HepG2 (cell line): Measurements from ENCODE around the gene HS3ST3A1. TPM values are rescaled to one million over a fixed set of nuclear protein-coding genes. Genes with fewer than 3 reads are reported as not detected.

ENCODE experiments used
- ATAC-seq: fragments of 200-7000 bp; cut with Tn5 transposase; 3 replicates; pipeline ENCODE4 v1.9.1; 2020; ENCODE audit warnings: mild to moderate bottlenecking, moderate library complexity
- BruUV-seq: library from RNA; stranded (reverse); fragments of 400-500 nt; replicated peaks from 2 replicates; lab custom pipeline; 2021; lab: Mats Ljungman, UMichigan
- CTCF ChIA-PET: fragments of 300-600 bp; formaldehyde crosslinking; extraction: SDS; loops from one replicate; lab custom pipeline; 2021; ENCODE audit warnings: low total read pairs, inconsistent platforms, low intra/inter-chr PET ratio; lab: Yijun Ruan, JAX
- POLR2A ChIA-PET: fragments of 350-600 bp; sonication (Branson Sonifier 250); formaldehyde crosslinking; loops from one replicate; lab custom pipeline; 2020; ENCODE audit warnings: antibody characterized with exemption, inconsistent platforms; lab: Yijun Ruan, JAX
- DNase-seq: peaks from one replicate; pipeline ENCODE4 v3.0.0-alpha.2; 2015; ENCODE audit warnings: low spot score
- FAIRE-seq: peaks from 3 replicates; lab custom pipeline; 2011; peaks lifted over from hg19 to GRCh38; lab: Jason Lieb, UNC
- H2AFZ ChIP-seq: one replicate; pipeline ENCODE4 v1.6.1; 2011; ENCODE audit warnings: low read length, inconsistent platforms
- H3K27ac ChIP-seq: fragments of 300-600 bp; 3 replicates; pipeline ENCODE4 v1.8.0; 2011; ENCODE audit warnings: mixed run types, mild to moderate bottlenecking, mixed read lengths, low read length, inconsistent platforms; ENCODE audit not compliant: insufficient read depth; ENCODE audit errors: extremely low read length
- H3K27me3 ChIP-seq, 2 experiments: fragments of 200-600 bp in 1 of 2; 2 replicates in 1 of 2; 3 replicates in 1 of 2; pipeline versions ENCODE4 v1.6.0 to v1.8.0; 2011; ENCODE audit warnings: low read length in 2 of 2, mild to moderate bottlenecking in 2 of 2, moderate library complexity in 2 of 2, inconsistent platforms in 1 of 2; ENCODE audit not compliant: insufficient read depth in 2 of 2, control insufficient read depth in 1 of 2
- H3K36me3 ChIP-seq, 2 experiments: fragments of 200-600 bp in 1 of 2; replicated peaks in 1 of 2; 2 replicates in 1 of 2; 3 replicates in 1 of 2; pipeline versions ENCODE4 v1.5.1 to v1.8.0; 2011; ENCODE audit warnings: low read length in 2 of 2, inconsistent platforms in 1 of 2; ENCODE audit not compliant: insufficient read depth in 2 of 2, control insufficient read depth in 1 of 2
- H3K4me1 ChIP-seq: 2 replicates; pipeline ENCODE4 v1.5.1; 2012; ENCODE audit warnings: low read length, inconsistent platforms; ENCODE audit not compliant: insufficient read depth
- H3K4me2 ChIP-seq: 2 replicates; pipeline ENCODE4 v1.6.0; 2011; ENCODE audit warnings: low read depth, low read length, inconsistent platforms
- H3K4me3 ChIP-seq, 3 experiments: fragments of 200-600 bp in 1 of 3; sonication (generic), shearing (Covaris generic) in 1 of 3; replicated peaks in 1 of 3; 2 replicates each; pipeline ENCODE4 v1.5.1; 2011 to 2016; ENCODE audit warnings: low read length in 3 of 3, inconsistent platforms in 2 of 3, low read depth in 2 of 3, mild to moderate bottlenecking in 2 of 3, control low read depth in 1 of 3, mixed read lengths in 1 of 3; ENCODE audit not compliant: insufficient read depth in 1 of 3
- H3K79me2 ChIP-seq: one replicate; pipeline ENCODE4 v1.6.1; 2011; ENCODE audit warnings: low read length, inconsistent platforms; ENCODE audit not compliant: insufficient read depth
- H3K9ac ChIP-seq: 2 replicates; pipeline ENCODE4 v1.6.0; 2011; ENCODE audit warnings: mild to moderate bottlenecking, low read depth, low read length, inconsistent platforms; ENCODE audit not compliant: insufficient read depth
- H3K9me3 ChIP-seq: 2 replicates; pipeline ENCODE4 v1.5.1; 2012; ENCODE audit warnings: mild to moderate bottlenecking, low read length
- H4K20me1 ChIP-seq: 2 replicates; pipeline ENCODE4 v1.6.0; 2011; ENCODE audit warnings: inconsistent platforms, mild to moderate bottlenecking, low read length, moderate library complexity; ENCODE audit not compliant: insufficient read depth
- BRD4 ChIP-seq: sonication (generic); formaldehyde crosslinking; IDR thresholded peaks from 2 replicates; pipeline ENCODE4 v1.4.0; 2020; ENCODE audit warnings: missing genetic modification reagents
- CBX5 ChIP-seq: sonication (generic); formaldehyde crosslinking; IDR thresholded peaks from 2 replicates; pipeline ENCODE4 v1.4.0; 2020; ENCODE audit warnings: missing genetic modification reagents, borderline replicate concordance
- CCAR2 ChIP-seq: fragments of 200-400 bp; formaldehyde crosslinking; optimal IDR thresholded peaks from 2 replicates; pipeline ENCODE3; 2018; ENCODE audit warnings: low read depth, mild to moderate bottlenecking, low read length, moderate library complexity
- FOXM1 ChIP-seq: sonication (generic); formaldehyde crosslinking; IDR thresholded peaks from 2 replicates; pipeline ENCODE4 v1.5.0; 2020; ENCODE audit warnings: missing genetic modification reagents
- GATA4 ChIP-seq: sonication (generic); IDR thresholded peaks from 2 replicates; pipeline ENCODE4 v1.6.1; 2016; ENCODE audit warnings: antibody characterized with exemption, low read depth, borderline replicate concordance
- GATAD2A ChIP-seq: IDR thresholded peaks from 2 replicates; pipeline ENCODE4 v1.6.1; 2016
- HDAC1 ChIP-seq: sonication (generic); formaldehyde crosslinking; IDR thresholded peaks from 2 replicates; pipeline ENCODE4 v1.5.1; 2020; ENCODE audit warnings: mild to moderate bottlenecking, missing genetic modification reagents
- NBN ChIP-seq: fragments of 450-650 bp; conservative IDR thresholded peaks from 2 replicates; pipeline ENCODE4 v1.6.1; 2017
- NR2F2 ChIP-seq: IDR thresholded peaks from 2 replicates; pipeline ENCODE4 v1.6.1; 2012; ENCODE audit warnings: low read depth, inconsistent platforms, borderline replicate concordance
- RFXAP ChIP-seq: sonication (generic); formaldehyde crosslinking; IDR thresholded peaks from 2 replicates; pipeline ENCODE4 v1.4.0; 2020; ENCODE audit warnings: missing genetic modification reagents, borderline replicate concordance
- SRSF1 ChIP-seq: fragments of 200-400 bp; formaldehyde crosslinking; optimal IDR thresholded peaks from 2 replicates; pipeline ENCODE3; 2017; ENCODE audit warnings: mild to moderate bottlenecking, low read depth, low read length, moderate library complexity
- TCF12 ChIP-seq, 2 experiments: fragments of 450-650 bp in 1 of 2; sonication (generic) in 1 of 2; formaldehyde crosslinking in 1 of 2; IDR thresholded peaks; 2 replicates each; pipeline versions ENCODE4 v1.6.1 to v1.8.0; 2017 to 2022; ENCODE audit warnings: antibody characterized with exemption in 1 of 2, mild to moderate bottlenecking in 1 of 2, missing genetic modification reagents in 1 of 2, moderate library complexity in 1 of 2
- ZNF569 ChIP-seq: sonication (generic); formaldehyde crosslinking; IDR thresholded peaks from 2 replicates; pipeline ENCODE4 v1.5.0; 2020; ENCODE audit warnings: mild to moderate bottlenecking, missing genetic modification reagents, moderate library complexity, borderline replicate concordance
- ZNF615 ChIP-seq: sonication (generic); formaldehyde crosslinking; IDR thresholded peaks from 2 replicates; pipeline ENCODE4 v1.5.0; 2020; ENCODE audit warnings: mild to moderate bottlenecking, missing genetic modification reagents, borderline replicate concordance
- ZNF672 ChIP-seq: sonication (generic); formaldehyde crosslinking; IDR thresholded peaks from 2 replicates; pipeline ENCODE4 v1.8.1; 2022; ENCODE audit warnings: missing genetic modification reagents
- WGBS: methylation state at CpG from one replicate; pipeline ENCODE4 v1.1.6; 2017; ENCODE audit warnings: low lambda C conversion rate; 5-methylcytosine and 5-hydroxymethylcytosine counted together
- in situ Hi-C: cut with HindIII; loops from 2 replicates; pipeline ENCODE4 v1.10.0; 2017; ENCODE audit warnings: low pct_unique_long_range_greater_than_20kb; ENCODE audit not compliant: extremely low pct_ligation_motif_present
- intact Hi-C: fragments of 100-400 bp; cut with micrococcal nuclease; formaldehyde crosslinking; loops from one replicate; pipeline ENCODE4 v1.10.0; 2022; ENCODE audit not compliant: unreplicated experiment
- polyA plus RNA-seq, 8 experiments: library from polyadenylated mRNA; depleted of rRNA in 3 of 8; stranded (reverse) in 7 of 8; unstranded in 1 of 8; fragments of >200 nt; fragmentation: Illumina TruSeq in 4 of 8; extraction: Trizol in 4 of 8; gene quantifications; 2 replicates each; pipeline versions ENCODE4 v1.2.1 to v1.2.3, GENCODE V29; 2011 to 2016; ENCODE audit warnings: low read depth in 4 of 8, missing spikeins in 1 of 8, mixed read lengths in 1 of 8; ENCODE audit not compliant: insufficient read depth in 1 of 8
- total RNA-seq, 5 experiments: library from RNA; depleted of rRNA; stranded (reverse); fragments of >200 nt; fragmentation: Illumina TruSeq; extraction: Trizol; gene quantifications; 2 replicates each; pipeline ENCODE4 v1.2.3, GENCODE V29; 2016; ENCODE audit warnings: low read depth in 1 of 5
- TF ChIP-seq, protein P1 (sequence below): sonication (generic); formaldehyde crosslinking; IDR thresholded peaks from 2 replicates; pipeline ENCODE4 v1.4.0; 2020; ENCODE audit warnings: missing genetic modification reagents
- TF ChIP-seq, protein P2 (sequence below): sonication (generic); formaldehyde crosslinking; IDR thresholded peaks from 2 replicates; pipeline ENCODE4 v1.5.0; 2020; ENCODE audit warnings: mild to moderate bottlenecking, missing genetic modification reagents, borderline replicate concordance

The HS3ST3A1 gene
- total and polyA plus RNA-seq, 2 of the 13 experiments (the other 11 are each of a cell fraction or from before 2014, with no cell fraction given), result 1.3 to 3.5 TPM

DNA sequence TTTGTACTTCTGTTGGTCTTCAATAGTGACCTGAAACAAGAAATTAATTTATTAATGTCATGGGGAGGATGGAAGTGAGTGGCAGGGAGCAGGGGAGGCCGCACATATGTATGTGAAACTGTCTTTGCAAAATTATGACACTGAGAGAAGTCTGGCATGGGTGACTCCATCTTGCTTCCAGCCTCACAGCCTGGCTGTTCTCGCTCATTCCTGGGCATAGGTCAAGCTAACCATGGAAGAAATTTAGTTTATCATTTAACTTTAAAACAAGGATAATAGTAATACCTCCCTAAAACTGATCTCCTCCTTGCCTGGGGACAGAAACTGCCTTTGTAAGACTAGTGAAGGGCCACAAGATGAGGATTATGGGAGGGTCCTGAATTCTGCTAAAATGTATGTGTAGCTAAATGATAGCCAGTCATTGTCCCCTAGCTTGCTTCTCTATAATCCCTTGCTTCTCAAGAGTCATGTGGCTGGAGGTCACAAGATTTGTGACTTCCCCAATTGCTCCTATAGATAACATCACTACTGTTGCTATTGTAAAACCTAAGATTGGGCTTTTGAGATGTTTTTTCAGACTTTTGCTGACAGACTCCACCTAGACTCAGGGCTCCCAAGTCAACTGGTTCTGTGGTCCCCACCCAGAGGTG is 126.0 kb downstream of the HS3ST3A1 start (continued):
- TF ChIP-seq GATAD2A (no peak), NBN (no peak), CCAR2 (no peak), ZNF615 (CRISPR knock-in tag) (no peak), ZNF569 (CRISPR knock-in tag) (no peak), FOXM1 (CRISPR knock-in tag) (no peak), BRD4 (CRISPR knock-in tag) (no peak)
- TF ChIP-seq, protein P1, sequence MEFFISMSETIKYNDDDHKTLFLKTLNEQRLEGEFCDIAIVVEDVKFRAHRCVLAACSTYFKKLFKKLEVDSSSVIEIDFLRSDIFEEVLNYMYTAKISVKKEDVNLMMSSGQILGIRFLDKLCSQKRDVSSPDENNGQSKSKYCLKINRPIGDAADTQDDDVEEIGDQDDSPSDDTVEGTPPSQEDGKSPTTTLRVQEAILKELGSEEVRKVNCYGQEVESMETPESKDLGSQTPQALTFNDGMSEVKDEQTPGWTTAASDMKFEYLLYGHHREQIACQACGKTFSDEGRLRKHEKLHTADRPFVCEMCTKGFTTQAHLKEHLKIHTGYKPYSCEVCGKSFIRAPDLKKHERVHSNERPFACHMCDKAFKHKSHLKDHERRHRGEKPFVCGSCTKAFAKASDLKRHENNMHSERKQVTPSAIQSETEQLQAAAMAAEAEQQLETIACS, result no peak

DNA sequence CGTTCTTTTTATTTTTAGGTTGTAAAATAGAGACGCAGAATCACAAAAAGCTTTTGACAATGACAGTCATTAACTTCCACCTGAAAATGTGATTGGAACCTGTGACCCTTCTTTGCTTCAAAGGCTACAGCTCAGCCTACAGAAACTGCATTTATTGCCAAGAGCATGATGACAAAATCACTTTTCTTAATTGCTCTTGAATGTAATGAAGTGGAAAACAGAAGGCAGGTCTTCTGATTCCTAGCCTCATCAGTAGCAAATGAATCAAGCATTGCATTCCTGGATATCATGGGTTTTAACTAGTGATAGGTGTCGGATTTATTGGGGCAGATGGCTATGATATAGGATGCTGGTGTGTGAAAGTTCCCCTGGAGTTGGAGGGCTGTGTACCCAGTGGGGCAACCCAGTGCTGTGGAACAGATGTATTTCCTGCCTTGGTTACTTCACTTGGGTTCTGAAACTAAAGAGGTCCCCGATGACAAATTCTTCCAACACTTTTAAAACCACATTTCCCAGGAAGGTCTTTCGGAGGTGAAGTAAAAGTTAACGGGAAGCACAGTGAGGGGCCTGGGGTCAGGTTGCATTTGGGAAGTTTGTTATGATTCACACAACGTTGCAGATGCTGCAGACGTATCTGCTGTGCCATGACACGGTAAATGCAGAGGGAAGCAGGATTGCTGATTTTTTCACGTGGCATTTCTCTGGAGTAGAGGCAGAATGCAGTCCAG is 127.5 kb downstream of the HS3ST3A1 start:
- no peak for ATAC-seq
- TF ChIP-seq, protein P2, sequence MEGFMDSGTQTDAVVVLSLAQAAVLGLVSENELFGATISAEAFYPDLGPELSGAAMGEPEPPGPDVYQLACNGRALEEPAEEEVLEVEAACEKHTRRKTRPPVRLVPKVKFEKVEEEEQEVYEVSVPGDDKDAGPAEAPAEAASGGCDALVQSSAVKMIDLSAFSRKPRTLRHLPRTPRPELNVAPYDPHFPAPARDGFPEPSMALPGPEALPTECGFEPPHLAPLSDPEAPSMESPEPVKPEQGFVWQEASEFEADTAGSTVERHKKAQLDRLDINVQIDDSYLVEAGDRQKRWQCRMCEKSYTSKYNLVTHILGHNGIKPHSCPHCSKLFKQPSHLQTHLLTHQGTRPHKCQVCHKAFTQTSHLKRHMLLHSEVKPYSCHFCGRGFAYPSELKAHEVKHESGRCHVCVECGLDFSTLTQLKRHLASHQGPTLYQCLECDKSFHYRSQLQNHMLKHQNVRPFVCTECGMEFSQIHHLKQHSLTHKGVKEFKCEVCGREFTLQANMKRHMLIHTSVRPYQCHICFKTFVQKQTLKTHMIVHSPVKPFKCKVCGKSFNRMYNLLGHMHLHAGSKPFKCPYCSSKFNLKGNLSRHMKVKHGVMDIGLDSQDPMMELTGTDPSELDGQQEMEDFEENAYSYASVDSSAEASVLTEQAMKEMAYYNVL (CRISPR knock-in tag), result no peak
- no peak for TF ChIP-seq ZNF672
- no peak for TF ChIP-seq HDAC1
- no peak for TF ChIP-seq CBX5 (CRISPR knock-in tag)
- no peak for TF ChIP-seq NR2F2
- no peak for TF ChIP-seq TCF12 (IDR thresholded peaks at IDR 0.05)
- TF ChIP-seq TCF12 (CRISPR knock-in tag; IDR thresholded peaks at IDR 0.05), result no peak
- TF ChIP-seq SRSF1, result no peak
- no peak for TF ChIP-seq RFXAP
- no peak for TF ChIP-seq GATA4
- no peaks in the 10 kb centered on the region for H3K36me3 ChIP-seq
- intact Hi-C loops (no loop called here), in situ Hi-C loops (no loop called here)
- no peak overlapping the region for H2AFZ ChIP-seq
- BruUV-seq, result no TSS peak
- no peaks in the 10 kb centered on the region for H3K9me3 ChIP-seq
- H4K20me1 ChIP-seq, result no peaks in the 10 kb centered on the region
- H3K4me1 ChIP-seq, result no peaks in the 10 kb centered on the region
- 34% methylated on average over 10 of the region's 10 CpGs for WGBS
- ChIA-PET POLR2A (no interaction called here), CTCF (no interaction called here)
- no peaks in the 10 kb centered on the region for H3K27me3 ChIP-seq
- no peak overlapping the region for H3K9ac ChIP-seq
- H3K4me3 ChIP-seq, result no peak overlapping the region
- H3K27ac ChIP-seq, result no peak overlapping the region
- no peak for FAIRE-seq
- H3K79me2 ChIP-seq, result no peaks in the 10 kb centered on the region
- no peak overlapping the region for H3K4me2 ChIP-seq
- no peak for DNase-seq
